Ramos (cell line): ENCODE data around the gene CCS.
"Not testable (repeated sequence)": the region's sequence is repeated elsewhere in the genome, so short reads cannot be mapped to it uniquely, and the experiment has no call there.

Source experiments
- in situ Hi-C: fragments of 300-500 bp; cut with MboI; formaldehyde crosslinking; loops from one replicate; pipeline ENCODE4 v1.14.3; 2022; ENCODE audit warnings: low sequenced_read_pairs; ENCODE audit not compliant: unreplicated experiment

CCS gene, protein sequence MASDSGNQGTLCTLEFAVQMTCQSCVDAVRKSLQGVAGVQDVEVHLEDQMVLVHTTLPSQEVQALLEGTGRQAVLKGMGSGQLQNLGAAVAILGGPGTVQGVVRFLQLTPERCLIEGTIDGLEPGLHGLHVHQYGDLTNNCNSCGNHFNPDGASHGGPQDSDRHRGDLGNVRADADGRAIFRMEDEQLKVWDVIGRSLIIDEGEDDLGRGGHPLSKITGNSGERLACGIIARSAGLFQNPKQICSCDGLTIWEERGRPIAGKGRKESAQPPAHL

GRCh38 chr11:66592457-66593302 is at the start of gene CCS, which contains the start of gene CCDC87:
CCS (plus strand) TSS chr11:66593185; CDS start chr11:66593262, 77 bp downstream.
CCDC87 (minus strand) TSS chr11:66593063; CDS start chr11:66593015, 48 bp downstream.
- in situ Hi-C loops: no loop called here

- in situ Hi-C loops: no loop called here
Observed at GRCh38 chr11:66543263-66544107, 49.5 kb upstream of the CCS start.

DNA sequence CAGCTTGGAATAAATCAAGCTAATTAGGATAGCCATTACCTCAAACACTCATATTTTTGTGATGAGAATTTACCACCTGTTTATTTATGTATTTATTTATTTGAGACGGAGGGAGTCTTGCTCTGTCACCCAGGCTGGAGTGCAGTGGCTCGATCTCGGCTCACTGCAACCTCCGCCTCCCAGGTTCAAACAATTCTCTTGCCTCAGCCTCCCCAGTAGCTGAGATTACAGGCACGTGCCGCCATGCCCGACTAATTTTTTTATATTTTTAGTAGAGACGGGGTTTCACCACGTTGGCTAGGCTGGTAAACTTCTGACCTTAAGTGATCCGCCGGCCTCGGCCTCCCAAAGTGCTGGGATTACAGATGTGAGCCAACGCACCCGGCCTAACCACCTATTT is 48.0 kb upstream of the CCS start:
- in situ Hi-C loops: not testable (repeated sequence)

DNA sequence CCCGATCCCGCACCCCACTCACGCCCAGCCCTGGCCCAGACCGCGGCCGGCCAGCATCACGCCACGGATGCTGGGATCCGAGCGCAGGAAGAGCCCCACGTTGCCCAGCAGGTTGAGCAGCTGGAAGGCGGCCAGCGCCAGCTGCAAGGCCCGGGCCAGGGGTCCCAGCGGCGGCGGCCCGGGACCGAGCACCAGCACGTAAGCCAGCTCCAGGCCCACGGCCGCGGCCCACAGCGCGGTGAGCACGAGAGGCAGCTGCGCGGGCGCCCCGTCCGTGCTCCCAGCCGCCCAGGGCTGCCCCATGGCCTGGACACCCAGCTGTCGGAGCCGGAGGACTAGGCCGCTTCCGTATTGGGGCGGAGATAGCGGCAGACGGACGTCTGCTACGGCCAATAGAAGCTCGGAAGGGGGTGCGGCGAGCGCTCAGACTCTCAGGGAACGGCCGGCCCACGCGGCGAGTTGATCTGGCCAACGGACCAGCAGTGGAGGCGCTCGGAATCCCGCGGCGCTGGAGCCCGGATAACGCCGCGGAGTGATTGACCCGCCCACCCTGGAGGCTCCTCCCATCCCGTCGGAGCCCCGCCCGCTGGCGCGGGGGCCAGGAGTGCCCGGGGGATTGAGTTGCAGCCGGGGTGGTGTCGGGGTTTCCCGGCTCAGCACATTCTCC is 47.2 kb upstream of the CCS start, which contains the start of gene ZDHHC24:
ZDHHC24 (minus strand) TSS at position 348 of the 667 bp plus-strand sequence; CDS start at position 303, 45 bp downstream.
- in situ Hi-C loops: no loop called here

DNA sequence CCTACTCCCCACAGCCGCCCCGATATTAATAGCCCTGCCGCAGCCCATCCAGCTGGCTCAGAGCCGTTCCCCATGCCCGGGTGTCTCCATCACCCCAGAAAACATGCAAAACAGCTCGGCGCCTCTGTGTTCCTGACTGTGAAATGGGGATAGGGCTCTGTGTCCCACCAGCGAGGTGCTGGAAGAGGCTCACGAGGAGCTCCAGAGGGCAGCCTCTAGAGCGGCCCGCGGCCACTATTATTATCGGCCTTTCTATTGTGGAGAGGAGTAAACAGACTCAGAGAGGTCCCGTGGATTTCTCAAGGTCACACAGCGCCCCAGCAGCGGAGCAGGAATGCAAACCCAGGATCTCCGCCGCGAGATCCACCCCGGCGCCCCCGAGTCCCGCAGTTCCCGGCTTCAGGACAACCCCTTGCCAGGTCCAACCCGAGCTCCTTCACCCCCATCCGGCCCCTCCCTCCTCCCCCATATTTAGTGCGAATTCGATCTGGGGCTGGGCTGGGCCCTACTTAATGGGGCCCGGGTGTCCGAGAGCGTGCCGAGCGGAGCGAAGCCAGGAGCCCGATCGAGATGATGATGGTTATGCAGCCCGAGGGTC is 46.5 kb upstream of the CCS start, which contains the start of gene ACTN3:
ACTN3 (plus strand) TSS at position 536 of the 598 bp plus-strand sequence; CDS start at position 571, 35 bp downstream.
- in situ Hi-C loops: no loop called here

DNA sequence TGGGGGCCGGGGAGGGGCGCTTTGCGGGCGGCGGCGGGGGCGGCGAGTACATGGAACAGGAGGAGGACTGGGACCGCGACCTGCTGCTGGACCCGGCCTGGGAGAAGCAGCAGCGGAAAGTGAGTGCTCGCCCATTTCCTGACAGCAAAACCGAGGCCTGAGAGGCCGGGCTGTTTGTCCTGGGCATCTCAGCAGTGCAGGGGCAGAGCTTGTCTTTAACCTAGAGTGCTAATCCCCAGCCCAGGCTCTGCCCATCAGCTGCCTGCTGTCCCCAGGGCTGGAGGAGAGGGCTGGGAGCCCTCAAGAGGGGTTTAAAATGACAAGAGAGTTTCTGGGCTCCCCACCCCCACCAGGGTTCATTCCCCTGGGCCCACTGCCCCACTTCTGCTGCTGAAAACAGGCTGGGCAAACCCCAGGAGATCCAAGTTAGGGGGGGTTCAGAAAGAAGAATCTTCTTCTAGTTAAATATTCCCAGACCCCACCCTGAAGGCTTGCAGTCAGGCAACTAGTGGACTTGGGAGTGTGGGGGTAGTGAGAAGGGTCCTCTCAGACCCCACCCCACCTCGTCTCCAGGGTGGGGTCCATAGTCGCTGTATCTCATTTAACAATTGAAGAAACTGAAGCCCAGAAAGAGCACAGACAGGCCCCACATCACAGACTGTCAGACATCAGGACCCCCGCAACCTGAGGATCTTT is 45.9 kb upstream of the CCS start:
- in situ Hi-C loops: no loop called here

DNA sequence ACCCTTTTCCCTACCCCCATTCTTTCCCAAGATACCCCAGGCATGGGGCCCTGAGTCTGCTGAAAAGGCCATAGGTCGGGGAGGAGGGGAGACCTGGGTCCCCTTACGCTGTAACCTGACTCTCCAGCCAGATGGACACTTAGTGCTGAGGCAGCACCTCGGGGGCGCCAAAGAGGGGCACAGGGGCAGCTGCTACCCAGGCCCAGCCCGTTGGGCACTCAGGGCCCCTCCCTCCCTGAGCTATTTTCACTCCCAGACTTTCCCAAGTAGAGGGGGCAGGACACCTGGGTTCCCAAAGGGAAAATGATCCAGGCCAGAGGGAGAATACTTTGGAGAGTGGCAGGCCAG is 45.3 kb upstream of the CCS start:
- in situ Hi-C loops: no loop called here

GRCh38 chr11:66548041-66548440 is 44.9 kb upstream of the CCS start:
- in situ Hi-C loops: no loop called here

DNA sequence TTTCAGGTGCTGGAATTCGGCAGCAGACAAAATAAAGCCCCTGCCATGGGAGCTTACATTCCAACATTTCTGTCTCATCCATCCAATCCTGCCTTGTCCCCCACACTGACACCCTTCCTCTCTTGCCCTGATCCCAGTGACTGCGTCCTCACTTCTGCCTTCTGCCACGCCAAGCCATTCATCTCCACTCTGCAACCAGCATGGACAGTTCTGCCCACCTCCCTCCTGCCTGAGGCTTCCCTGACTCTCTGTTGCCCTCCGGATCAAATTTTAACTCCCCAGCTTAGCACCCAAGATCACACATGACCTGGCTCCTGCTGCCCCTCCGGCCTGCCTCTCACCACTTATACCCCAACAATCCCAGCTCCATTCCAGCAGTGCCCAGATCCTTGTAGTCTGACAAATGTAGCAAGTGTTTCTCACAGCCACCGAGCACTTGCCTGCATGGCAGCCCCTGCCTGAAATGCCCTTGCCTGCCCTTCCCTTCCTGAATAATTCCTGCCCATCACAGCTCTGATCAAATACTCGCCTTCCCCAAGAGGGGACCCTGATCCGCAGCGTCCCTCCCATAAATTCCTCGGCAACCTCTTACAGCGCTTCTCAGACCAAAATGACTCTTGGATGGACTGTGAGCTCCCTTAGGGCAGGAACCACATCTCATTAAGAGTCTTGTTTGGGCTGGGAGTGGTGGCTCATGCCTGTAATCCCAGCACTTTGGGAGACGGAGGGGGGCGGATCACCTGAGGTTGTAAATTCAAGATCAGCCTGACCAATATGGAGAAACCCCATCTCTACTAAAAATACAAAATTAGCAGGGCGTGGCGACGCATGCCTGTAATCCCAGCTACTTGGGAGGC is 44.0 kb upstream of the CCS start:
- in situ Hi-C loops: no loop called here

- in situ Hi-C loops: no loop called here
Observed at GRCh38 chr11:66549696-66550095, 43.3 kb upstream of the CCS start.

DNA sequence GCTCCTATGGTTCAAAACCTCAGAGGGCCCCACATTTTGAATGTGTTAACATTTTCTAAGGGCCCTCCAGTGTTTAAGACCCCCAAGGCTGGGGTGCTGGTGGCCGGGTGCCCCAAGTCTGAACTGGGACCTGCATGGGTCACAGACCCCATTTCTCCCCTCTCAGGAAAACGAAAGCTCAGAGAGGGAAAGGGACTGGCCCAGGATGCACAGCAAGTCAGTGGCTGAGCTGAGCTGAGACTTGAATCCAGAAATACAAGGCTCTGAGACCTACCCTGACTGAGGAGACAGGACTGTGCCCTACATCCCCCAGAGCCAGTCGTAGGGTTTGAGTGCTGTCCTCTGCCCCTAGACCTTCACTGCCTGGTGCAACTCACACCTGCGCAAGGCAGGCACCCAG is 42.1 kb upstream of the CCS start:
- in situ Hi-C loops: no loop called here

DNA sequence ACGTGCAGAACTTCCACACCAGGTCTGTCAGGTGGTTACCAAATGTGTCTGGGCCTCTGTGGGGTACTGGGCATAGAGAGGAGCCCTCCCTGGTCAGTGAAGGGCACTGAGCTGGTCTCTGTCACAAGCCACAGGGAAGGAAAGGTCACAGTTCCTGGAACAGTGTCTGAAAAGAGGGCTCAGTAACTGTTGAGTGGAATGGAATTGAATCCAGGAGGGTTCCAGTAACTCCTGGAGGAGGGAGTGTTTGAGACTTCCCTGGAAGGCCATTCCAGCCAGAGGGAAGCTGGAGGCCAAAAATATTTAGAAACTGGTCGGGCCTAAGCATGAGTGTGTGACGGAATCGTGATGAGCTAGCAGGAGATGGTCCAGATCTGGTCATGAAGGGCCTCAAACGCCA is 38.4 kb upstream of the CCS start:
- in situ Hi-C loops: no loop called here

- in situ Hi-C loops: no loop called here
Observed at GRCh38 chr11:66555416-66555815, 37.6 kb upstream of the CCS start.

GRCh38 chr11:66556086-66556485 is 36.9 kb upstream of the CCS start:
- in situ Hi-C loops: no loop called here

DNA sequence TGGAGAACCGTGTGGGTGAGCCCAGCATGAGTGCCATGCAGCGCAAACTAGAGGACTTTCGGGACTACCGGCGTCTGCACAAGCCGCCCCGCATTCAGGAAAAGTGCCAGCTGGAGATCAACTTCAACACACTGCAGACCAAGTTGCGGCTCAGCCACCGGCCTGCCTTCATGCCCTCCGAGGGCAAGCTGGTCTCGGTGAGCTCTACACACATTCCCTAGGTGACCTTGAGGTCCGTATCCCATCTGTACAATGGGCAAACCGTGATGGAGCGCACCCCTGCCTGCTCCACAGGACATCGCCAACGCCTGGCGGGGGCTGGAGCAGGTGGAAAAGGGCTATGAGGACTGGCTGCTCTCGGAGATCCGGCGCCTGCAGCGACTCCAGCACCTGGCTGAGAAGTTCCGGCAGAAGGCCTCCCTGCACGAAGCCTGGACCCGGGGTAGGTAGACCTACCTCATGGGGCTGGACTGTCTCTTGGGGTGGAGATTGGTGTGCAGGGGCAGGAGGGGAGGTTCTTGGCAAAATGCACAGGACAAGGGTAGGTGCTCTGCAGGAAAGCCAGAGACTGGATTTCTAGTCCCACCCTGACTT is 35.2 kb upstream of the CCS start:
- in situ Hi-C loops: no loop called here

DNA sequence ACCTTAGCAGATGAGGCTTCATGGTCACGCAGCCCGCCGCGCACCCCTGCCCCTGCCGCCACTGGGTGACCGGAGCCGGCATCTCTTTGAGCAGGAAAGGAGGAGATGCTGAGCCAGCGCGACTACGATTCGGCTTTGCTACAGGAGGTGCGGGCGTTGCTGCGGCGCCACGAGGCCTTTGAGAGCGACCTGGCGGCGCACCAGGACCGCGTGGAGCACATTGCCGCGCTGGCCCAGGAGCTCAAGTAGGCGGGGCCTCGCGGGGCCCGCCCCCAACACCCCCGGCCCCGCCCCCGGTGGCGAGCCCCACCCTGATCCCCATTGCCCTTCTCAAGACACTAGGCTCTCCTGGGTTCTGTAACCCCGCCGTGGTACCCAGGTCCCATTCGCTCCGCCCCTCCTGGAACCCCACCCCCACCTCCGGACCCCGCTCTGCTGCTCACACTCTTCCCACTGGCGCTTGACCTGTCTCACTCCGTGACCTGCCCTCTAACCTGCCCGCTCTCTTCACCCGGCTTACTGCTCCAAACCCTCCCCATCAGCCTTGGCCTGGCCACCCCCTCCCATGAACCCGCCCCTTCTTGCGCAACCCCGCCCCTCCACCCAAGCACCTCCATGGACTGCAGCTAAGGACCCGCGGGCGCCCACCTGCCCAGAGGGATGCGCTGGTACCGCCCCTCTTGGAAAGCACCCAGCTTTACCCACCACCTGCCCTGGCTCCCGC is 33.7 kb upstream of the CCS start:
- in situ Hi-C loops: no loop called here
